GM19035 (cell line): ENCODE results near the gene RFC2.

Experiments
- ATAC-seq: cut with Tn5 transposase; IDR thresholded peaks from one replicate; pipeline ENCODE4 v1.9.1; 2021; ENCODE audit not compliant: unreplicated experiment

Gene RFC2

DNA sequence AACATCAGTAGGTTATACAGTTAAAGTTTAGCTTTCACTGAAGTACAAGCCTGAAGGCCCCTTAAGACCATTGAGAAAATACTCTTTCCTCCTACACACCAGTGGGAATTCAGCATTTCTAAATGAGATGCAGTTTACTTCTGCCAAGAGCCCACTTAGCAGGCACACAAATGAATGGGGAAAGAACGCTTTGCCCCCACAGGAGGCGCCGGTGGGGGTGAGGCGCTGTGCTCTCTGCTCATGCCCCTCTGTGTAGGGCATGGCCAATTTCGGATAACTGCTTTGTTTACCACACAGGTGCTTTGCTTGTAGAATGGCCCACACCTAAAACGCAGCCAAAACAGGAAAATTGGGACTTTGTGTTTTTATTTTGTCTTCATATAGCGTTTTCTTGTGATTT lies 60.3 kb downstream of the RFC2 start:
- no peak for ATAC-seq

DNA sequence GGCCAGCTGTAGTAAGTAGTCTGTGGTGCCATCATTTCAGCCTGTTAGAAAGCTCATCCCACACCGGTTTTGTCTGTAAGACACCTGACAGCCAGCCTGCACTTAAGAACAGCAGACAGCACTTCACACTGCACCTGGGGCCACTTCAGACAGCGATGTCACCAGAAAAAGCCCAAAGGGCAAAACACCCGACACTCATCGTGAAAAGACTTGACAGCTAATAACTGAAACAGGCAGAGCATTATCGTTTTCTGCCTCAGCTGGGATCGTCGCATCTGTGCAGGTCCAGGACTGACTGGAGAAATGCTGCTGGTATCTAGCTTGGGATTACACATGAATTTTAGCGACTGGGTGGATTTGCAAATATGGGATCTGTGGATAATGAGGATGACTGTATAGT lies 61.1 kb downstream of the RFC2 start:
- ATAC-seq, result no peak

DNA sequence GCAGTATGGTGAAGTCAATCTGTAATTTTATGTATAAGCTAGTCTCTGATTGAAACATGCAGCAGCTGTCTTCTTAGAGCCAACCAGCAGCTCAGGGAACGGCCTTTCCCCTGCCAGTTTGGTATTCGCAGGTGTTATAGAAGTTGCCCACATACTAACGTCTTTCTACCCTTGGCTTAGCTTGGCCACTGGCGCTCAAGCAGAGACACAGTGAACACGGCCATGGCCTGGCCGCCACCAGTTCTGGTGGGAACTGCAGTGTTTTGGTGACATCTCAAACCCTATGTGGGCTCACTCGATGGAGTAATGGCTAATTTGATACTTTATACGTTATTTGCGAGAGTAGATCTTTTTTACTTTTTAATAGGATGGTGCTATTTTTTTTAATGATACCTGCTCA lies 63.0 kb downstream of the RFC2 start:
- no peak for ATAC-seq

DNA sequence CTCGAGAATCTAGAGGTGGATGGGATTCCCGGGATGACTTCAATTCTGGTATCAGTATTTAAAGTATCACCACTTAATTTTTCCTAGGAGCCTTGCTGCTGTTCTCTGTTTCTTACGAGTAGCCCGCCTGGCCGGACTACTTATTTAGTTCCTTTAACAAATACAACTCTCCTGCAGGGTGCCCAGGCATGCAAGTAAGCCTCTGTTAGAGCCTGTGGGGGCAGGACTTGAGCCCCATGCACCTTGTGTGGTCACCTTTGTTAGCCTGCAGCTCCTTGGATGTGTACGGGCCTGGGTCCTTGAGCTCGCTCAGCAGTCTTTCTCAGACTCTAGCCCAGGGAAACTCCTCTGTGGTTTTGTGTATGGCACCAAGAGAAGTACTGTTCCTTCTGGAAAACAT lies 63.9 kb downstream of the RFC2 start:
- no peak for ATAC-seq

DNA sequence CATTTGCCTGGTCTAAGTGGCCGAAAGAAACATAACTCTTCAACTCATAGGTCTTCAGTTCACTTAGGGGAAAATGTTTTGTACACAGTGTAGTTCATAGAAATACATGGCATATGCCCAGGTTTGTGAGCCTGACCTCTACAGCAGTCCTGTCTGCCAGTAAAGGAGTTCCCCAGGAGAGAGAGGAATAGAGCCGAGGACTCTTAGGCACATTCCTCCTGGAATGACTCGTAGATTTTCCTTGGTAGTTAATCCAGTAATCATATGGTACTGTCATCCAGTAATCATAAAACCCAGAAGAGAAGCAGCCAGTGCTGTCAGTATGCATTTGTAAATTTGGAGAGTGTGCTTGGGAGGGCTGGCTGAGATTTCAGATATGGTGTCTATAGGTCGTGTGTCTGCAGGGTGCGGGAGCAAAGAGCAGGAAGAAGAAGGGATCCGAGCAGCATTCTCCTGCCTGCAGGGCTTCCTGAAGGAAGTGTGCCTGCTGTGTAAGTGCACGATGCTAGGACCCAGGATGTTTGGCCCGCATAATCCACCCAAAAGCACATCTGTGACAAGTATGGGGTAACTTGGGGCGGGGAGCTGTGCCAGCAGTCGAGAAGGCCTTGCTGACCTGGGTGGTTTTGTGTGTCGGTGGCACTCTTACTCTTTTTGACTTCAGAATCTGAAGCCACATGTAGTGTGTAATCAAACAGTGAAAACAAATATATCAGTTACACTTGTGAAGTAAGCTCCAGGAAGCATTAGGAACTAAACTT lies 66.1 kb downstream of the RFC2 start:
- ATAC-seq, result no peak

DNA sequence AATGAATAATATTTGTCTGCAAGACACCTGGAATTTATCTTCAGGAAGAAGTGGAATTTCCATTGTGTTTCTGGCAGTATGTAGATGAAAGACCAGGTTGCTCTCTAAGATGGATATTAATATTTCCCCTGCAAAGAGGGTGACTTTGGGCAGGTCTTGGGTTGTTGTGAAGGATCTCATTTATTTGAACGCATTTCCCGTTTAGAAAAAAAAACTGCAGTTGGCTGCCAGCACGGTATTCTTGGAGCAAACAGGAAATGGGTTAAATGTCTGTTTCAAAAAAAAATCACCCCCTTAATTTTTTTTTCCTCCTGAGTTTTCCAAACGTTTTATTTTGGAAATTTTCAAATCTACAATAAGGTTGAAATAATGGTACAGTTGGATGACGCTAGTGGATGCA lies 68.6 kb downstream of the RFC2 start:
- no peak for ATAC-seq

DNA sequence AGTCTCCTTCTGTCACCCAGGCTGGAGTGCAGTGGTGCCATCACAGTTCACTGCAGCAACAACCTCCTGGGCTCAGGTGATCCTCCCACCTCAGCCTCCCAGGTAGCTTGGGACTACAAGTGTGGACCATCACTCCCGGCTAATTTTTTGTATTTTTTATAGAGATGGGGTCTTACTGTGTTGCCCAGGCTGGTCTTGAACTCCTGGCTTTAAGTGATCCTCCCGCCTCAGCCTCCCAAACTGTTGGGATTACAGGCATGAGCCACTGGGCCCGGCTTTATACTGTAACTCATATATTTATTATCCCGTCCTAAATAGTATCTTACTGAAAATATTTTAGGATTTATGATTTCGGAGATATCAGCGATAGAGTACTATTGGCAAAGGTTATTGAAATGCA lies 69.2 kb downstream of the RFC2 start:
- ATAC-seq, result no peak

DNA sequence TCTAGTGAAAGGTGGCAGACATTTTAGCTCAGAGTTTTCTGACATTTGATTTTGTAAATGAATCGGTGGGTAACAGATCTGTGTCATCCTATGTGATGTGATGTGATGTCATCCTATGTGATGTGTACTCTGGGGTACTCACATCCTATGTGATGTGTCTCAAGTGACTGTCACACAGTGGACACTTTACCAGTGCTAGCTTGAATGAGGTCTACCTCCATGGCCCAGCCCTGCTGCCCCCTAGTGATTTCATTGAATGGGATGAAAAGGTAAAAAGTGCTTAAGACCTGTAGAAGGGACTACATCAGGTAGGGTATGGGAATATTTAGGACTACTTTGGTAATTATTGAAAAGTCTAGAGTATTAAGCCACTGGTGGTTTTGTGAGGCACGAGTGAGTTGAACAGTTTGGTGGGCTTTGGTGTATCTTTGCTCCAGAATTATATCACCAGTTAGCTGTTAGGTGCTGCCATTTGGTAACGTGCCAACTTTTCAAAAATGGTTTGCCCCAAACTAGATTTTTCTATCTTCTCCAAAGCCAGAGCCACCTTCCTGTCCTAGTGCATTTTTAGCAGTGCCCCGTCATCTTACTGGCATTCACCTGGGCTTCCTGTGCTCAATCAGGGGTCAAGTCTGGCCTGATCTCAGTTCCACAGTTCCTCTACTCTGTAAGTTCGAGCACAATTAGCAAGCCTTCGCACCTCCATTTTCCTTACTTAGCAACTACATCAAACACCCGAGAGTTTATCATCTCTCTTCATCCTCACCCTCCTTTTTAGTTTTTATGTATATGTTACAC lies 70.3 kb downstream of the RFC2 start:
- no peak for ATAC-seq

DNA sequence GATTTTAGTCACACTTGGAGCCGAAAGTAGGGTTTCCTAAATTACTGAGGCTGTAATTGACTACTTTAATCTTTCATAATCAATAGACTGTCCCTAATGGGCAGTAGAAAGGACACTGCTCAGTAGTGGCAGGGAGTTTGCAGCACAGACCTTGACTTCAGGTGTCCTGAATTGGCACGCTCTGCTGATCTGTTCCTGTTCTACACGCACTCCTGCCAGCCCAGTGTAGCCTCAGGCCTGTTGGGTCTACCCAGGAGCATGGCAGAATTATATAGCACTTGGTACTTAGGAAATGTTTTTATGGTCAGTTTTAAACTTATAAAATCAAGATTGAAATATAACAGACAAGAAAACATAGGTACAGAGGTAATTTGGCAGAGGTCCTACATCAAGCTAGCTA lies 71.1 kb downstream of the RFC2 start:
- ATAC-seq, result no peak

DNA sequence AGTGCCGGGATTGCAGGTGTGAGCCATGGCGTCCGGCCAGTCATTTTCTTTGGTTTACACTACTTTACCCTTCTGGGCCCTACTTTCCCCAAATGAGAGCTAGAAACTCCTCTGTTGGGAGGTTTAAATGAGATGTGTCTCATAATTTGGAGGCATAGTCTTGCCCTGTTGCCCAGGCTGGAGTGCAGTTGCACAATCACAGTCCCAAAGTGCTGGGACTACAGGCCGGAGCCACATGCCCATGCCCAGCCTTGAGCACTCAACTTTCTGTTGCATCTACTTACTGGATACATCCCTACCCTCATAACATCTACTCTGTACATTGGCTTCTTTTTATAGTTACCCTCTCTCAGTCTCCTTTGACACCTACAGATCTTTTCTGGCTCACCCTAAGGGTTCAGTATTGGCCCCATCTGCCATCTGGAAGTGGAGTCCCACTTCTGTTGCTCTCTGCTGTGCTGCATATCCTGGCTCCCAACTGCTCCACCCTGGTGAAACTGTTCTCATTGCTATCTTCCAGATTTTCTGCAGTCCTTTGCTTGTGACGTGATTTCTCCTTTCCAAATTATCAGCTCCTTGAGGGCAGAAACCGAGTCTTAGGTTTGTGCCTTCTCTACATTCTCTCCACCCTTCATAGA lies 71.6 kb downstream of the RFC2 start:
- no peak for ATAC-seq

DNA sequence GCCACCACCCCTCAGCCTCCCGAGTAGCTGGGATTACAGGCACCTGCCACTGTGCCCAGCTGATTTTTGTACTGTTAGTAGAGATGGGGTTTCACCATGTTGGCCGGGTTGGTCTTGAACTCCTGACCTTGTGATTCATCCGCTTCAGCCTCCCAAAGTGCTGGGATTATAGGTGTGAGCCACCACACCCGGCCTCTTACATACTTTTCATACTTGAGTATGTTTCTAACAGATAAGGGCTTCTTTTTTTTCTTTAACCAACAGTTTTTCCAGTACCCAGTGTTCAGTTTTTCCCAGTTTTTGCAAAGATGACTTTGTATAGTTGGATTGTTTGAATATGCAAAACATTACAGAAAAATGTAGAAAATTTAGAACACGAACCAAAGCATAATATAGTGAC lies 72.4 kb downstream of the RFC2 start:
- no peak for ATAC-seq
